Lower lobe of right lung (tissue), 2 donors: Measurements from ENCODE around the gene NFIC. TPM values are rescaled to one million over a fixed set of nuclear protein-coding genes. Genes with fewer than 3 reads are reported as not detected.
"Not testable (repeated sequence)": the region's sequence is repeated elsewhere in the genome, so short reads cannot be mapped to it uniquely, and the experiment has no call there.

Experiments
- ATAC-seq, 2 donors: fragments of 200-7000 bp; cut with Tn5 transposase; one replicate each; pipeline ENCODE4 v1.9.1; 2020 to 2022; ENCODE audit warnings: mild to moderate bottlenecking in 2 of 2, moderate library complexity in 2 of 2
- DNase-seq: peaks from one replicate; pipeline ENCODE4 v3.0.0-alpha.2; 2020
- H3K27ac ChIP-seq: fragments of 200-600 bp; one replicate; pipeline ENCODE4 v1.8.0; 2022
- H3K27me3 ChIP-seq: fragments of 200-600 bp; one replicate; pipeline ENCODE4 v1.8.0; 2022; ENCODE audit warnings: low read depth
- H3K36me3 ChIP-seq: fragments of 200-600 bp; one replicate; pipeline ENCODE4 v1.8.0; 2022; ENCODE audit warnings: mild to moderate bottlenecking
- H3K4me1 ChIP-seq: fragments of 200-600 bp; one replicate; pipeline ENCODE4 v1.8.0; 2022
- H3K4me3 ChIP-seq: fragments of 200-600 bp; one replicate; pipeline ENCODE4 v1.8.0; 2022; ENCODE audit warnings: mild to moderate bottlenecking
- H3K9me3 ChIP-seq: fragments of 200-600 bp; one replicate; pipeline ENCODE4 v1.8.0; 2022
- intact Hi-C: fragments of 100-400 bp; cut with DNase I; formaldehyde crosslinking; loops from one replicate; pipeline ENCODE4 v1.11.0; 2022
- total RNA-seq: library from RNA; stranded (reverse); fragmentation: NEBNext Ultra II Directional; extraction: Animal tissue kit (Norgen Biotek cat#: 25700); gene quantifications from one replicate; pipeline ENCODE4 v1.2.1, GENCODE V29; 2021
- TF ChIP-seq, protein P1 (sequence below): fragments of 200-600 bp; IDR thresholded peaks from one replicate; pipeline ENCODE4 v1.8.0; 2022; ENCODE audit warnings: antibody characterized with exemption, mild to moderate bottlenecking
- donor health status: DM: no; HTN: yes; CAD: no; lungs with severe emphysema.

Gene NFIC
- total RNA-seq, 1 donor from 2014 or later = 132 TPM

DNA sequence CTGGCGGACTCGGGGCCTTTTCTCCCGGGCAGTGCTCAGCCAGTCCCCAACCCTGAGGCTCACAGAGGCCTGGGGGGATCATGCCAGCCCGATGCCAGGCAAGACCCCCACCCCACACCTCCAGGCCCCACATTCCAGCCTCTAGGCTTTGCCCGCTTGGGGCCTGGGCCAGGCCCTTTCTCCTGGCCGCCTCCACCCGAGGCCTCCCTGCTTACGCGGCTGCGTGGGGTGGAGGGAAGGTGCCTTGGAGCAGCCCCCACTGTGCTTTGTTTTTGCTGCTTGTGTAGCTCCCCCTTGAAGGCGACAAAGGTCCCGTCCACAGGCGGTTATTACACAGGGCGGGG, 75.6 kb downstream of the NFIC start:
- Histone ChIP-seq H3K27ac (no peak overlapping the region), H3K36me3 (peaks cover 79% of the 10 kb centered on the region), H3K9me3 (no peaks in the 10 kb centered on the region), H3K4me1 (peaks cover 32% of the 10 kb centered on the region), H3K4me3 (no peak overlapping the region), H3K27me3 (no peaks in the 10 kb centered on the region)
- intact Hi-C loops = no loop called here
- DNase-seq = no peak
- no peak for ATAC-seq
- TF ChIP-seq, protein P1, sequence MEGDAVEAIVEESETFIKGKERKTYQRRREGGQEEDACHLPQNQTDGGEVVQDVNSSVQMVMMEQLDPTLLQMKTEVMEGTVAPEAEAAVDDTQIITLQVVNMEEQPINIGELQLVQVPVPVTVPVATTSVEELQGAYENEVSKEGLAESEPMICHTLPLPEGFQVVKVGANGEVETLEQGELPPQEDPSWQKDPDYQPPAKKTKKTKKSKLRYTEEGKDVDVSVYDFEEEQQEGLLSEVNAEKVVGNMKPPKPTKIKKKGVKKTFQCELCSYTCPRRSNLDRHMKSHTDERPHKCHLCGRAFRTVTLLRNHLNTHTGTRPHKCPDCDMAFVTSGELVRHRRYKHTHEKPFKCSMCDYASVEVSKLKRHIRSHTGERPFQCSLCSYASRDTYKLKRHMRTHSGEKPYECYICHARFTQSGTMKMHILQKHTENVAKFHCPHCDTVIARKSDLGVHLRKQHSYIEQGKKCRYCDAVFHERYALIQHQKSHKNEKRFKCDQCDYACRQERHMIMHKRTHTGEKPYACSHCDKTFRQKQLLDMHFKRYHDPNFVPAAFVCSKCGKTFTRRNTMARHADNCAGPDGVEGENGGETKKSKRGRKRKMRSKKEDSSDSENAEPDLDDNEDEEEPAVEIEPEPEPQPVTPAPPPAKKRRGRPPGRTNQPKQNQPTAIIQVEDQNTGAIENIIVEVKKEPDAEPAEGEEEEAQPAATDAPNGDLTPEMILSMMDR = no peak

DNA sequence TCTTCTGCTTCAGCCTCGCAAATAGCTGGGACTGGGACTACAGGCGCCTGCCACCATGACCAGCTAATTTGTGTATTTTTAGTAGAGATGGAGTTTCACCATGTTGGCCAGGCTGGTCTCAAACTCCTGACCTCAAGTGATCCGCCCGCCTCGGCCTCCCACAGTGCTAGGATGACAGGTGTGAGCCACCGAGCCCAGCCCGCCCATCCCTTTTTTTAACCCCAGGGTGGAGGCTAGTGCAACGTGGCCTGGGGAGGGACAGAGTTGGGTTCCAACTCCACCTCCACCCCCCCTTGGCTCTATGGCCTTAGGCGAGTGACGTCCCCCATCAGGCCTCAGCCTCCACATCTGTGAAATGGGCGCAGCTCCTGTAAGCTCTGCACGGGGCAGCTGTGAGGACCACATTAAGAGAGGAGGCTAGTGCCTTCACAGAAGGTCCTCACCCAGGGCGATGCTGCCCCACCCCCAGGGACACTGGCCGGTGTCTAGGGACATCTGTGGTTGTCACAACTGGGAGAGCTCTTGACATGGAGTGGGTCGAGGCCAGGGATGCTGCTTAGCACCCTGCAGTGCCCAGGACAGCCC, 76.2 kb downstream of the NFIC start:
- peaks cover 32% of the 10 kb centered on the region for H3K4me1 ChIP-seq
- TF ChIP-seq, protein P1 = no peak
- H3K27me3 ChIP-seq = no peaks in the 10 kb centered on the region
- H3K4me3 ChIP-seq = no peak overlapping the region
- ATAC-seq (no peak), DNase-seq (no peak)
- H3K27ac ChIP-seq = peak overlapping the region; percentile 66
- intact Hi-C loops = no loop called here
- no peaks in the 10 kb centered on the region for H3K9me3 ChIP-seq
- peaks cover 80% of the 10 kb centered on the region for H3K36me3 ChIP-seq

DNA sequence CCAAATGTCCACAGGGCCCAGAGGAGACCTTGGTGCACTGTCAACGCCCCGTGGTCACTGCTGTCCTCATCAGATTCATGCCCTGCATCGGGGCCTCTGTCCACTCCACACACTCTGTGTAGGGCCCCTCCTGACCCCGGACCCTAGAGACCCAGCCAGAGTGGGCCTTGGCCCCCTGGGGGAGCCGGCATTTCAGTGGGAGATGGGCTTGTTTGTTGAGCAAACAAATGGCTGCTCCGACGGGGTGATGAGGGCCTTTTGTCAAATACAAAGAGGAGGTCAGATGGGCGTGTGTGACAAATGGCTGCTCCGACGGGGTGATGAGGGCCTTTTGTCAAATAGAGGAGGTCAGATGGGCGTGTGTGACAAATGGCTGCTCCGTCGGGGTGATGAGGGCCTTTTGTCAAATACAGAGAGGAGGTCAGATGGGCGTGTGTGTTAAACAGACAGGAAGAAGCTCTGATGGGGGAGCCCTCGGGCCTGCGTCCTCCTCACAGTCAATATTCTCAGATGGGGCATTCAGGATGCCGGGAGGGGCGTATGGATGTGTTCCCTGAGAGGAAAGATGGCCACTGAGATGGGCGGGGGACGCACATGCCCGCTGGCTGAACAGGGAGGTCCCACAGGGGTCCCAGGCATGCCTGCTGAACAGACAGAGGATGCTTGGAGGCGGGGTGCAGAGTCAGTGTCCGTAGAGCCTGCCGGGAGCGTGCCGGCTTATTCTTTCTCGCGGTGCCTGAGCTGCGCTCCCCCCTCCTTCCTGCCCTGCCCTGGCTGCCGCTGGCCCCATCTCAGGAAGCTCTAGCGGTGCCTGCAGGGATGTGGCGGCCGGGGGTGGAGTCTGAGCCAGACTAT, 77.7 kb downstream of the NFIC start:
- Histone ChIP-seq H3K4me1 (peaks cover 32% of the 10 kb centered on the region), H3K4me3 (no peak overlapping the region), H3K36me3 (peaks cover 80% of the 10 kb centered on the region), H3K27ac (peak overlapping the region; percentile 66), H3K27me3 (no peaks in the 10 kb centered on the region), H3K9me3 (no peaks in the 10 kb centered on the region)
- intact Hi-C loops = no loop called here
- DNase-seq = peak; percentile 62
- TF ChIP-seq, protein P1 = no peak
- ATAC-seq = peak; percentile 34 to 53

DNA sequence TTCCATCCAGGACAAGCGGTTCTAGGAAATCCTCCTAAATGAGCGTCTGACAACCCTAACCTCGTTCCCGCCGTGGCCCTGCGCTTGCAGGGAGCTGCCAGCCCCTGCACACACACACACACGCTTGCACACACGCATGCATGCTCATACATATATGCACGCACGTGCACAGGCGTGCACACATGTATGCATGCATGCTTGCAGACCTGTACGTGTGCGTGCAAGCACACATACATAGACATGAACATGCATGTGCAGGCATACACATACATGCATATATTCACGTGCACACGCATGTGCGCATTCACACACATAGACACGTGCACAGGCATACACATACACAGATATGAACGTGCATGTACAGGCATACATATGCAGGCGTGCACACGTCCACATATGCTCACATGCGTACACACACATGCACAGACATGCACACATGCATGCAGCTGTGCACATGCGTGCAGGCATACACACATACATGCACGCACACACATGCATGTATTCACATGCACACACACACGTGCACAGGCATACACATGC, 78.4 kb downstream of the NFIC start:
- Histone ChIP-seq H3K36me3 (peaks cover 84% of the 10 kb centered on the region), H3K4me3 (no peak overlapping the region), H3K27me3 (no peaks in the 10 kb centered on the region), H3K4me1 (peaks cover 32% of the 10 kb centered on the region), H3K9me3 (no peaks in the 10 kb centered on the region), H3K27ac (peak overlapping the region; percentile 27)
- intact Hi-C loops = no loop called here
- TF ChIP-seq, protein P1 = no peak
- DNase-seq = no peak
- no peak for ATAC-seq

DNA sequence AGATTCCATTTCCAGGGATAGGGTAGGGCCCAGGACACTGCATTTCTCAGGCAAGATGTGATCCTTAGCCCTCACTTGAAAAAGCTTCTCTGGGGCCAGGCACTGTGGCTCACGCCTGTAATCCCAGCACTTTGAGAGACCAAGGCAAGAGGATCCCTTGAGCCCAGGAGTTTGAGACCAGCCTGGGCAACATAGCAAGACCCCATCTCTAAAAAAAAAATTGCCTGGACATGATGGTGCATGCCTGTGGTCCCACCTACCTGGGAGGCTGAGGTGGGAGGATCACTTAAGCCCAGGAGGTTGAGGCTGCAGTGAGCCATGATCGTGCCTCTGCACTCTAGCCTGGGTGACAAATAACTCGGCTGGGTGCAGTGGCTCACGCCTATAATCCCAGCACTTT, 80.3 kb downstream of the NFIC start:
- H3K27ac ChIP-seq = peak overlapping the region; percentile 22
- H3K4me1 ChIP-seq = peaks cover 41% of the 10 kb centered on the region
- H3K27me3 ChIP-seq, DNase-seq, intact Hi-C loops, H3K4me3 ChIP-seq, H3K9me3 ChIP-seq, ATAC-seq: not testable (repeated sequence)
- H3K36me3 ChIP-seq = peaks cover 93% of the 10 kb centered on the region
